GM21825 (cell line): ENCODE measurements around the gene ZNF440.
"Not testable (repeated sequence)": the region's sequence is repeated elsewhere in the genome, so short reads cannot be mapped to it uniquely, and the experiment has no call there.

Experiments used
- ATAC-seq: cut with Tn5 transposase; IDR thresholded peaks from one replicate; pipeline ENCODE4 v1.9.1; 2021; ENCODE audit warnings: mild to moderate bottlenecking, moderate library complexity; ENCODE audit not compliant: unreplicated experiment

Gene ZNF440

GRCh38 chr19:11814029-11814699 lies at the start of gene ZNF440:
Gene ZNF440 (plus strand): TSS chr19:11814273. CDS start chr19:11814448, 175 bp downstream.
- ATAC-seq: peak; percentile 92

GRCh38 chr19:11766597-11767591 lies 47.2 kb upstream of the ZNF440 start, which contains the start of gene ZNF441:
Gene ZNF441 (plus strand): TSS chr19:11767000. CDS start chr19:11767194, 194 bp downstream.
- peak; percentile 85 for ATAC-seq

- peak; percentile 41 for ATAC-seq
Observed at GRCh38 chr19:11767633-11768133, 46.4 kb upstream of the ZNF440 start.

GRCh38 chr19:11769995-11770394 lies 44.1 kb upstream of the ZNF440 start:
- no peak for ATAC-seq

GRCh38 chr19:11771520-11771919 lies 42.6 kb upstream of the ZNF440 start:
- ATAC-seq: not testable (repeated sequence)

GRCh38 chr19:11776669-11777068 lies 37.4 kb upstream of the ZNF440 start:
- ATAC-seq: not testable (repeated sequence)

- no peak for ATAC-seq
Observed at GRCh38 chr19:11780431-11781020, 33.5 kb upstream of the ZNF440 start.

- ATAC-seq: no peak
Observed at GRCh38 chr19:11781295-11782057, 32.6 kb upstream of the ZNF440 start.

- ATAC-seq: no peak
Observed at GRCh38 chr19:11783767-11784166, 30.3 kb upstream of the ZNF440 start.

- ATAC-seq: no peak
Observed at GRCh38 chr19:11784356-11784755, 29.7 kb upstream of the ZNF440 start.

- ATAC-seq: no peak
Observed at GRCh38 chr19:11787536-11787935, 26.5 kb upstream of the ZNF440 start.

GRCh38 chr19:11792942-11793341 lies 21.1 kb upstream of the ZNF440 start:
- ATAC-seq: no peak

- ATAC-seq: no peak
Observed at GRCh38 chr19:11797491-11797890, 16.6 kb upstream of the ZNF440 start.

GRCh38 chr19:11798391-11799330 lies 15.4 kb upstream of the ZNF440 start, which contains the start of gene ZNF491:
Gene ZNF491 (plus strand): TSS chr19:11798523. CDS start chr19:11805954, 7,431 bp downstream.
- ATAC-seq: peak; percentile 92

GRCh38 chr19:11806354-11807098 lies 7.5 kb upstream of the ZNF440 start:
- ATAC-seq: no peak

GRCh38 chr19:11807099-11807380 lies 7.0 kb upstream of the ZNF440 start:
- ATAC-seq: no peak

GRCh38 chr19:11813703-11814028 lies 407 bp upstream of the ZNF440 start:
- ATAC-seq: no peak

GRCh38 chr19:11814700-11815035 lies 595 bp downstream of the ZNF440 start:
- ATAC-seq: no peak
